ENCODE measurements around the gene PDK1.

The PDK1 gene

DNA sequence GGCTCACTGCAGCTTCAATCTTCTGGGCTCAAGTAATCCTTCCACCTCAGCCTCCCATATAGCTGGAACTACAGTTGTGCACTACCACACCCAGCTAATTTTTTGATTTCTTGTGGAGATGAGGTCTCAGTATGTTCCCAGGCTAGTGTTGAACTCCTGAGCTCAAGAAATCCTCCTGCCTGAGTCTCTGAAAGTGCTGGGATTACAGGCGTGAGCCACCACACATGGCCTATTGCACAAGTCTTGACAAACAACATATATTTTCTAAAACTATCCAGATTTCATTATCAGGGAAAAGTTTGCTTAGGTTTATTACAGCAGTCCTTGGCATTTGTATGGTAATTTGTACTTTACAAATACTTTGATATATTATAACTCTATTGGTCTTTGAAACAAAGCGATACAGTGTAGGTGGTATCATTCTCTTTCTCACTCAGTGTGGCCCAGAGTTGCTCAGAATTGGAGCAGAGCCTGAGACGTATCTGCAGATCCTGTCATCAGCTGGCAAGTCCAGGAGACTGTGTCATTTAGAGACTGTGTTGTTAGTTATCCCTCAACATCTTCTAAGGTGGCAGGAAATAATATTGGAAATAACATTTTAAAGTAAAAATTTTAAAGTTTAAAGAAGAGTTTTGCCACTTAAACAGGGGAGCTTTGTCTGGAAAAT is 41.4 kb downstream of the PDK1 start:
- DNase-seq (ENCODE audit: low spot score), result no peak

DNA sequence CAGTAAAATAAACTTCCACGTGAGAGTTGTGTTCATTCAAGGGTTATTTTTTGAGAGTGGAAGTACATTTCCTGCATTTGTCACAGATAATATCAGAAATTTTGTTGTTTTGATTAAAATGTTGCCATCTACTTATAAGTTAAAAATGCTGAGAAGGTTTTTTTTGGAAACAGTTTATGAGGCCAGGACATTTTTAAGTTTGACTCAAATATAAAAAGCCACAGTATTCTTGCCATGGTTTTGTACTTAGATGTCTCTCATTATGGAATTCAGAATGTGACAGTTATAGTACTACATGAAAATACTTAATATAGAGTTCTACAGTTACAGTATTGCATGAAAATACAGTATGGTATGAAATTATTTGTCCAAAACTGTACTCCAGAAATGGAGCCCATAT is 44.1 kb downstream of the PDK1 start:
- no peak for DNase-seq (ENCODE audit: low spot score)

DNA sequence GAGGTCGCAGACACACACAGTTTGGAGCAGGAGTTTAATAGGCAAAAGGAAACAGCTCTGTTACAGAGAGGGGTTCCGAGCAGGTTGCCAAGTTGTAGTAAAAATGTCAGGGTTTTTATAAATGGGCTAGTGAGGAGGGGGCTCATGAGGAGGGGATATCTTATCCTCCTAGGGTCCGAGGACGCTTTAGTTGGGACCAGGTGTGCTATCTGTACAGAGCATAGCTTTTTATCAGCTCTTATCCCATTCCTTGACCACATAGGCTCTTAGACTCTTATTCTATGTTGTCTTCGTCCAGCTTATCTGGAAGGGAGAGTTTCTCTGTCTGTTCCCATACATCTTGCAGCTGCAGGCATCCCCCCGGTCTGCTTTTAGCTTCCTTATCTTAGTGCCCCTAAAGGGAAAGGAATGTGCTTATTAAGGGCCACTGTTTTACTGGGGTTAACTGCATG is 44.7 kb downstream of the PDK1 start:
- DNase-seq (ENCODE audit: low spot score), result no peak

DNA sequence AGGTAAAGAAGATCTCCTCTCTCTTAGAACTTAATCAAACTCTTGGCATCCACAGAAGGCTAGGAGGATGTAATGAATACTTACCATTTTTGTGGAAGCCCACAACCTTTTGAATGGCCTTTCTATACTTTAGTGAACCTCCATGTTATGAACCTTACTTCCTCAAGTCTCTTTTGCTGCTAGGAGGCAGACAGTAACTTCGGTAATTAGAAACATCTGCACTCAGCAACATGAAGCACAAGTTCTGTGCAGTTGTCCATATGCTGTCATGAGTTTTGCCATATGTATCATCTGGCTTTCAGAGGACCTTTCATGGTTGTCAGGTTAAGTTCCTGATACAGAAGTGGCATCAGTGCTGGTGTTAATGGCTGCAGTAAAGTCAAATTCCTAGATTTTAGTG is 50.4 kb downstream of the PDK1 start:
- DNase-seq (ENCODE audit: low spot score), result no peak

DNA sequence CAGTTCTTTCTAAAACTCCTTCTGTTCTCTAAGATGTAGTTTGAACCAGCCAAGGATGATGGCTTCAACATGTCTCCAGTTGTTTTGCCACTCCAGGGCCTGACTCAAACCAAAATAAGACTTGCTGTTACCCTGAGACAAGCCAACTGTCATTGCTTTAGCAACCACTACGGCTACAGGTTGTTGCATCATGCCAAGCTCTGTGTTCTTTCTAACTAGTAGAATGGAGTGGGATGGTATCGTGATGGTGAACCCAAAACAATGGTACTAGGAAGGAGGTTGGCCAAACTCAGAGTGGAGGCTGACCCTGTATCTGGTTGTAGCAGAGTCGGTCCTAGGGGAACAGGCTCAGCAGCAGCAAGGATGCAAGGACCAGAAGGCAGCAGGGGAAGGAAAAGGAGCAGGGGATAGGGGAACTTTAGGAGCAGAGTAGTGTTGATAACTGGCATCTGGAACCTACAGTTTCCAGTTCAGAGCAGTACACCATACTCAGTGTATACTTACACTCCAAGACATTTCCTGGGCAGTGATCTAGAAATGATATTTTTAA is 51.6 kb downstream of the PDK1 start:
- no peak for DNase-seq (ENCODE audit: low spot score)

DNA sequence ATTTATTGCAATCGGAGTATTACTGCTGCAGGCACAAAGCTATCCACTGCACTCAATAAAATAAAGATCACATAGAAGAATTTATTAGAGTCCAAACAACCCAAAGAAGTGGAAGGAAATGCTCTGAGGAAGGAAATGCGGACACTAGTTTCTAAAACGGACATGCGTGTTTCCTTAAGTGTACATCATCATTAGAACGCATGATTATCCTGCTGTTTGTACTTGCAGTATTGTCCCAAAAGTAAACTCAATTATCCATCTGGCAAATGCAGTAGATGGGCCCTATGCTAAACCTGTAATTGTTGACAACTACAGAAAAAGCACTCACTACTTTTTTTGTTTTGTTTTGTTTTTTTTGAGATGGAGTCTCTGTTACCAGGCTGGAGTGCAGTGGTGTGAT is 53.6 kb downstream of the PDK1 start:
- DNase-seq (ENCODE audit: low spot score), result no peak

DNA sequence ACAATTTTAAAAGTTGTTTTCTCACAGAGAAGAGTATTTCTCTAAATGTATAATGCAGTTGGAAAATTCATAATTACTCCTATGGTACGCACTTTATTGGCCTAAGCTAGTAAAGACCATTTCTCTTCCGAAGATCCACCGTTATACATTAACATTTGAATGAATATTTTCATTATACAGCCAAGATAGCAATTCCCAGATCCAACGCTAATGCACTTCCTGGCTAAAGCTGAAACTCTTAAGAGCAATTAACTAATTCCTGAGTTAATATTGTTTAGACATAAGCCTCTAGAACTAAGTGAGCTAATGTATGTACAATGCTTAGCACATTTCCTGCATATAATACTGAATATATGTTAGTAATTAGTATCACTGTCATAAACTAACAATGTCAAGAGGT is 56.2 kb downstream of the PDK1 start:
- DNase-seq (ENCODE audit: low spot score), result no peak

DNA sequence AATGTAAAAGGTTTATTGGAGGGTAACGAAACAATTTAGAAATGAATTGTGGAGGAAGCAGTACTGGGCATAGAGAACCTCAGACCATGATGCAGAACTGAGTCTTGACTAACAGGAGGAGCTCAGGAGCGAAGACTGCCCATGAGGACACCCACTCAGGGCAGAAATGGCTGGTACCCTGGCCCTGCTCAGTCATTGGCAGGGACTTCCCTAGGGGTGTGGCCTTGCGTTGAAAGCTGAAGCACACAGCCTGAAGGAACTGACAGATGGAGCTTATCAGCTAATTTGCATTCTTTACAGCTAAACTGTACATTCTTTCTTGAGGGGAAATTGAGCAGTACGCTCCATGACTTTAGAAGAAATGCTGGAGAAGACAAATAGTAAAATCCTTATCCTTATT is 57.1 kb downstream of the PDK1 start:
- no peak for DNase-seq (ENCODE audit: low spot score)

DNA sequence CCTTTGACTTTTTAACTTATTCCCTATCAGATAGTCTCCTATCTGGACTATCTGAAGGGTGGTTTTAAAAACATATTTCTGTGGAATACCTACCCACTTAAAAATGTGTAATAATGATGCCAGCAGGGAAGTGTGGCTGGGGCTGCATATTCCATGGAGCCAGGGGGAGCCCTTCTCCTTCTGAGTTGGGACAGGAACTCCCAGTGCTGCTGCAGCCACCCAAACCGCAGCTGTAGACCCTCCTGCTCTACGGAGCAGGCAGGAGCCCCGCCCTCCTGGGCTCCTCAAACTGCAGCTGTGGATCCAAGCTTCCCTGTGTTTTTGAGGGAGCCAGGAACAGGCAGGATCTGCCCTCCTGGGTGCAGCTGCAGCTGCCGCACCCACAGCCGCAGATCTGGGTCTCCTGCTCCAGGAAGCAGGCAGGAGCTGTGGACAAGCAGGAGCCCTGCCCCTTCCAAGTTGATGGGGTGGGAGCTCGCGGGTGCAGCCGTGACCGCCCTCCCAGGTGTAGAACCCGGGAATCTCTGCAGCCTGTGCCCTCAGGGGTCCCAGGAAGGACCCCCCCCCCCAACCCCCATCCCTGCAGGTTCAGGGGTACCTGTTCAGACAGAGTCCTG is 57.8 kb downstream of the PDK1 start:
- no peak for DNase-seq (ENCODE audit: low spot score)

DNA sequence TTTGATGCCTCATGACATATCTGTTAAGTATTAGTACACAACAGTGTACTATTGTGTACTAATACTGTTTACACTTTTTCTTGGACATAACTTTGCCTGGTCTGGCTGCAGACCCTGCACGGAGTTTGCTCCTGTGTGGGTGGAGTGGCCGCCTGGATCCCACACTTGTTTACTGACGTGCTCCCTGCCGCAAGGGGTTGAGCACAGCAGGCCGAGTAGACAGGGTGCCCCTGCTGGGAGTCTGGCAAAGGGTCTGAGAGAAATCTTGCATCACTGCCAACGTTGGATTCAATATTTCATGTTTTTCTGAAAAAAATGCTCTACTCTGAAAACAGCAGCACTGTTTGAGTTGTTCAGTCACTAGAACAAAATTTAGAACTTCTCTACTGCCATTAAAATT is 59.0 kb downstream of the PDK1 start:
- peak; percentile 10 for DNase-seq (ENCODE audit: low spot score)

DNA sequence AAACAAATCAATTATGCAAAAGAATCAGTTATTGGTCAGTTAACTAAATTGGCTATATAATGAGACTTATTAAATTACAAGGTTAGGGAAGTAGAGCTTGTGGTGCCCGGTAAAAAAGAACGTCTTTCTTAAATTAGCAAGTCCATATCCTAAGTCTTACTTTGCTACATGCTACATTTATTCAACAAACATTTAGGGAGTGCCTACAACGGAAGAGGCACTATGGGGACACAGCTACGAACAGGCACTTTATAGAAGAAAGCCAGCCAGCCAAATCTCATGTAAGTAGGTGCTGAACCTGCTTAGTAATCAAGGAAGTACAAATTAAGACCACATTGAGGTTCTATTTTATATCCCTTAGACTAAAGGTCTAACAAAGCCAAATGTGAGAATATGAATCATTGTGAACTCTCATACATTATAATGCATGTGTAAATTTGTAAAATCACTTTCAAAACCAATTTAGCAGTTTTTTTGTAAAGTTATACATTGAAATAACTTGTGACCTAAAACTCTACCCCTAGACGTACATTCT is 59.9 kb downstream of the PDK1 start:
- DNase-seq (ENCODE audit: low spot score), result no peak

DNA sequence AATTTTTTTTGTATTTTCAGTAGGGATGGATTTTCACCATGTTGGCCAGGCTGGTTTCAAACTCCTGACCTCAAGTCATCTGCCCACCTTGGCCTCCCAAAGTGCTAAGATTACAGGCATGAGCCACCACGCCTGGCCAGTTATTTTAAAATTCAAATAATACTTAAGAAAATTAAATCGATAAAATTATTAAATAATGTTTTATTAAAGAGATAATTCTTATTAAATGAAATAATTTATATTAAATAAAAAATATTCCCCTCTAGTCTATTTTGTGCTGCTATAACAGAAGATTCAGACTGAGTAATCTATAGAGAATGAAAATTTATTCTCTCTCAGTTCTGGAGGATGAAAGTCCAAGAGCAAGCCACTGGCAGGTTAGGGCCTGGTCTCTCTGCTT is 61.2 kb downstream of the PDK1 start:
- no peak for DNase-seq (ENCODE audit: low spot score)

DNA sequence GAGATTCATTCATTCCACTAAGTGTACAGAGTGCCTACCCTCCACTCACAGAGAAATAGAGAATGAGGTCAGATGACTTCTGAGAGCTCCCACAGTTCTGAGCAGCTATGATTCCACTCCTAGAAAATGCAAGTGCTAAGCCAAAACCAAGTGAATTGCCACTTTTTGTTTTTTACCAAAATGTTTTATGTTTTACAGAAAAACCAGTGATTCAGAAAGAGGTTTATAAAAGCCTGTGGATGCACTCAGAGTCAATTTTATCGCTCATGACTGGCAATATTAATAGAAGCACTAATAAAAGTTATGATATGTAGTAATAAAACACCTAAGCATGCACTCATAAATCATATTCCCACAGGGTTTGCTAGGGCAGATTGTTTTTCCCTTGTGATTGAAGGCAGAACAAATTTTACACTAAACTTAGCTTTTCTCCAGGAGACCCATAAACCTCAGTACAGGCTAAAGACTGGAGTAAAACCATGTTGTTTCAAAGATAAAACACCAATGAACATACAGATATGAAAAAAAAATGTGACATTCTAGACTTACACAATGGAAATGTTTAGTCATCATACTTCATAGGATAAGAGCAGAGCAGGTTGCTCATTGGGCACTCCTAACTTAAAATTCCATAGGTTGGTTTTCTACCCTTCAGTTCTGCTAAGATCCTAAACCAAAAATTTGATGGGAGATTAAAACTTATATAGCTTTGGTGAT is 67.5 kb downstream of the PDK1 start:
- DNase-seq (ENCODE audit: low spot score), result no peak

DNA sequence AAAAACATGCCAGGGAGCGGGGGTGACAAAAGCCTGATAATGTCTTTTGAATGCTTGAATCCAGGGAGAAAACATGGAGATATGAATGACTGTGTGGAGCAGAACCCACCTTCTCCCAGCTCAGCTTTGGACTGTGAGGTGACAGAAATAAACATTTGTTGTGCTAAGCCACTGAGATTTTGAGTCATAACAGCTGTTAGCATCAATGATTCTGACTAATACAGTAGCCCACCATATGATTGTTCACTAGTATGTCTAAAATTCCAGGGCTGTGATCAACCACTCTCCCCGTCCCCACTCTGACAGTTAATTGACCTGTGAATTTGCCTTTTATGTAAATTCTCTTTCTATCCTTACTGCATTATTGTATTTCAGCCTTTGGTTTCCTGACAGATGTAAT is 69.1 kb downstream of the PDK1 start:
- no peak for DNase-seq (ENCODE audit: low spot score)

DNA sequence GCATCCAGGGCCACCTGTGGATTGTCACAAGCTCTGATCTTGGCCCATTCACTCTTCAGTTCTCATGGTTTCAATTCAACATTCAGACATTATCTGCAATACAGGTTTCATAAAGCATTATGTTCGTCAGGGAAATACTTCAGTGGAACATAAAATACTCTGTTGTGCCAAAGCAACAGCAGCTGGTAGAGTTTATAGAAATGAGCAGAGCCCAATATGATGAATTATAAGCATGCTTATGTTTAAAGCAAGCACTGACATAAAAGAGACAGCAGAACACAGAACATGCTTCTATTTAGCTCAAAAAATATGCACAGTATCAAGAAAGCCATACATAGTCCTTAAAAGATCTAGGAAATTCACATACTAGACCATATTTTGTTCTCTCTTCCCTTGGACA is 71.3 kb downstream of the PDK1 start:
- no peak for DNase-seq (ENCODE audit: low spot score)

DNA sequence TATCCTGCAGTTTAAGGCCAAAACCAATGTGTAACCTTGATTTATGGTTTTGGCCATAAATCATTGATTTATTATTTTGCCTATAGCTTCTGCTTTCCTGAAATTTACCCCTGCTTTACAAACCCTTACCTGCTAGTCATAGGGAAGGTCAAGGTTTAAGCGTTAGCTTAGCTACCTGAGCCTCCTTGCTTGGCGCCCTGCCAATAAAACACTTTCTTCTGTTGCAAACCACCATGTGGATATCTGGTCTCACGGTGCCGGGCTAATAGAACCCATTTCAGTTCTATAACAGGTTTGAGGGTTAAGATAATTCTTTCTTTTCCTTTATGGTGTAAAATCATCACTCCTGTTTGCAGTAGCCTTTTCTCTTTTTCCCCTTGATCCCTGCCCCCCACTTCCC is 72.2 kb downstream of the PDK1 start:
- no peak for DNase-seq (ENCODE audit: low spot score)

DNA sequence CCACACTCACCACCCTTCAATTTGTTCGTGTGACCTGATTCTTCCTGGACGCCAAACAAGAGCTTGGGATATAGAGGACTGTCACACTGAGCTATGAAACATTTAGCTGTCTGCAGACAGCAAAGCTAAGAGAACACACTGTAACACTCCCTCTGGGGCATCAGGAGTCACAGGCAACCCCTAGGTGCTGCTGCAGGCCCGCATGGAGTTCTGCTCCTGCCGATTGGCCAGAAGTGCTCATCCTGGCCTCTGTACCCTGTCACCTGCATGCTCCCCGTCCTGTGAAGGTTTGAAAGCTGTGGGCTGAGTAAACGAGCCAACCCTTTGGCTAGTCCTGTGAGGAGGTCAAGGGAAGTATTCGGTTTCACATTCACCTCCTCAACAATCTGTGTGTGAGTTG is 73.7 kb downstream of the PDK1 start:
- DNase-seq (ENCODE audit: low spot score), result no peak

DNA sequence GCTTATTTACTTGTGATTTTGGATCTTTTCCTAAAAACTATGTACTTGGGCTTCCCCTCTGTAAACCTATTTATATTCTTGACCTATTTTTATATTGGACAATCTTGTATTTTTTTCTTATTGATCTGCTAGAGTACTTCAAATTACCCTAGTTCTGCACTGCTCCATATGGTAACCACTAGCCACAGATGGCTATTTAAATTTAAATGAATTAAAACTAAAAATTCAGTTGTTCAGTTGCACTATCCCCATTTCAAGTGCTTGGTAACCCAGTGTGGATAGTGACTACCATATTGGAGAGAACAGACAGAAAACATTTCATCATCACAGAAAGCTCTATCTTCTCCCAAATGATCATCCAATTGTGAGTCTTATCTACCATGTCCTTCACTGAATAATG is 74.3 kb downstream of the PDK1 start:
- DNase-seq (ENCODE audit: low spot score), result no peak

DNA sequence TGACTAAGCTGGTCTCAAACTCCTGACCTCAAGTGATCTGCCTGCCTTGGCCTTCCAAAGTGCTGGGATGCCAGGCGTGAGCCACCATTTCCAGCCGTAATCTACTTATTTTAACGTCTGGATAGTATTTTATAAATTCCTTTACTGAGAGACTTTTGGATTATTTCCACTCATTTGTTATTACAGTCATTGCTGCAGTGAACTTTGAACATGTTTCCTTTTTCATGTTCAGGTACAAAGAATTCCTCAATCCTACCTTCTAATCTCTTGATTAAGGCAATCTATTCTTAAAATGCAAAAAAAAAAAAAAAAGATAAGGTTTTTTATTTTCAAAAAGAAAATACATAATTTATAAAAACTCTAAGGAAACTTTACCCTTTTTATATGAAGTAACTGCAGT is 78.6 kb downstream of the PDK1 start:
- no peak for DNase-seq (ENCODE audit: low spot score)

DNA sequence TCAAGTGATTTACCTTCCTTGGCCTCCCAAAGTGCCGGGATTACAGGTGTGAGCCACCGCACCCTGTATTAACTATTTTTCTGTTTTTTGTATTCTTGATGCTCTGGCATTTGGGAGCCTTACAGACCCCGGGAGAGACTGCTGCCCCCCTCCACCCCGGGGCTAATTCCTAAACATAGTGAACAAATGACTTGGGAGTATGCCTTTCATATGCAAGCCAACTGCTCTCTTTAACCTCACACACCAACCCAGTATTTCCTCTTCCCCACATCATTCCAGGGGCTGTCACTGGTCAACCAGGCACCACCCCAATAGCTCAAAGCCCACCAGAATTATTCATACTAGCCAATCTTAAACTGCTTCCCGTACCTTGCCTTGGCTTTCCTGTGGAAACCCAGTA is 79.7 kb downstream of the PDK1 start:
- DNase-seq (ENCODE audit: low spot score), result no peak

DNA sequence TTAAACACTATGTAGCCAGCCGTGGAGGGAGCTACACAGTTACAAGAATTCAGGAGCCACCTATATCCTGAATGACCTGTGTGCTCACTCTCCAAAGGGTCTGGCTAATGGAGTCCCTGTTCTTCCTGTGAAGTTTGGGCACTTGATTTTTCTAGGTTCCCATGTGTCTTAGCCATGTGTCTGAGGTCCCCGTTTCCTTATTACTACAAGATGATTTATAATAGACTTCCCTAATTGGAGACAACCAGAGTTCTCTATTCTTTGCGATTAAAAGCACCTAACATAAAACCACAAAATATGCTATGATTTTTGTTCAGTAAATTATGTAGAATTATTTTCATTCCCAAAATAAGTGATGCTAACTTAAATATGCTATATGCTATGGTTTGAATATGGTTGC is 83.4 kb downstream of the PDK1 start:
- no peak for DNase-seq (ENCODE audit: low spot score)

DNA sequence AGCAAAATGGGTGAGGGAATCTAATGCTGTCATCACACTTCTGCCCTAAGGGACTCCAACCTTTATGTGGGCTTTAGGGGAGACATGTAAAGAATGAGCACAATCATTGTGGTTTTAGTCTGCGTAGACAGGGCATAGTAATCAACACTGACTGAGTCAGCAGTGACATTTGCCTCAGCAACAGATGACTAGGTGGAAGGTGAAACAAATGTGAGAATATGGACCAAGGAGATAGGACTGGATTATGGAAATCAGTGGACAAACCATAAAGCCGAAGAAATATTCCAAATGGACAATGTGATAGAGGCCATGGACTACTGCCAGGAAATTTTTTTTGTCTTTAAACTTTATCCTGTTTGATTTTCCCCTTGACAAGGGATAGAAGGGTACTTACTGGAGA is 83.9 kb downstream of the PDK1 start:
- DNase-seq (ENCODE audit: low spot score), result no peak

DNA sequence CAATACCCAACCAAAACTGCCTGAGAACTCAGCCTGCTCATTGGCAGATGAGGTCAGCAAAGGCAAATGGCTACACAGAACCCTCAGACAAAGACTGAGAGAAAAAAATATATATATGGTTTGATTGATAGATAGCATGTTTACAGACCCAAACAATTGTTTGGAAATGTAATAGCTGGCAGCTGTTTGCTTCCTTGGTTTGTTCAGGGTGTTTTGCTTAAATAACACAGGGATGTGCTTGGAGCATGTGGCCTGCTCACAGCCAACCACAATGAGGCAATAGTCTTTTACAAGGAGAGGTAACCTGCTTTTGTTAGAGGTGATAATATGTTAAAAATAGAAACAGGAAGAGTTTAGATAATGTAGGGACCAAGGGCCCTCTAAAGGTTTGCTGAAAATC is 84.5 kb downstream of the PDK1 start:
- no peak for DNase-seq (ENCODE audit: low spot score)

Data from cerebellar cortex (tissue), 1 donor.